HCT116 (cell line): ENCODE data around the gene LPXN. TPM values are rescaled to one million over a fixed set of nuclear protein-coding genes. Genes with fewer than 3 reads are reported as not detected.

ENCODE experiments used
- ATAC-seq: fragments of 200-7000 bp; cut with Tn5 transposase; 2 replicates; pipeline ENCODE4 v1.9.1; 2020; ENCODE audit warnings: mild to moderate bottlenecking, moderate library complexity
- BruUV-seq: library from RNA; stranded (reverse); fragments of 400-500 nt; replicated peaks from 2 replicates; lab custom pipeline; 2021; lab: Mats Ljungman, UMichigan
- CTCF ChIA-PET: fragments of 300-600 bp; sonication (Branson Sonifier 250); formaldehyde crosslinking; loops from one replicate; lab custom pipeline; 2021; ENCODE audit warnings: antibody characterized with exemption; lab: Charles Lee
- POLR2A ChIA-PET: fragments of 300-600, 350-600 bp; sonication (Branson Sonifier 250); formaldehyde crosslinking; loops from one replicate; lab custom pipeline; 2021; ENCODE audit warnings: antibody characterized with exemption; lab: Charles Lee
- RAD21 ChIA-PET, 2 experiments: fragments of 300-600 bp; sonication (Branson Sonifier 250); formaldehyde crosslinking; loops; one replicate each; lab custom pipeline; 2023; ENCODE audit warnings: low total read pairs in 2 of 2; ENCODE audit not compliant: uncharacterized antibody in 2 of 2, unreplicated experiment in 2 of 2, low non-redundant PET in 1 of 2; lab: Charles Lee
- DNase-seq: peaks from one replicate; pipeline ENCODE4 v3.0.0-alpha.2; 2010; ENCODE audit warnings: low read depth, low spot score
- H2AFZ ChIP-seq: fragments of 200-600 bp; shearing (Covaris generic), sonication (generic); 2 replicates; pipeline ENCODE4 v1.6.1; 2017; ENCODE audit warnings: low read depth, mixed run types, mixed read lengths, antibody characterized with exemption, low read length; ENCODE audit not compliant: poor library complexity, severe bottlenecking
- H3K27ac ChIP-seq: 2 replicates; pipeline ENCODE4 v1.5.1; 2012; ENCODE audit warnings: low read depth, low read length
- H3K27me3 ChIP-seq: fragments of 200-600 bp; sonication (generic); 2 replicates; pipeline ENCODE4 v1.6.1; 2016; ENCODE audit warnings: mixed run types, low read length, mixed read lengths; ENCODE audit not compliant: insufficient read depth
- H3K36me3 ChIP-seq, 2 experiments: fragments of 200-500 bp in 1 of 2; fragments of 200-600 bp in 1 of 2; sonication (Bioruptor generic) in 1 of 2; sonication (generic) in 1 of 2; 2 replicates each; pipeline versions ENCODE4 v1.5.1 to v1.6.1; 2014 to 2016; ENCODE audit warnings: low read length in 2 of 2, inconsistent platforms in 1 of 2, mixed read lengths in 1 of 2, mixed run types in 1 of 2; ENCODE audit not compliant: insufficient read depth in 2 of 2, control insufficient read depth in 1 of 2
- H3K4me1 ChIP-seq, 2 experiments: fragments of 200-600 bp in 1 of 2; sonication (generic) in 1 of 2; 2 replicates each; pipeline versions ENCODE4 v1.5.1 to v1.6.1; 2012 to 2017; ENCODE audit warnings: low read length in 2 of 2, inconsistent platforms in 1 of 2, mild to moderate bottlenecking in 1 of 2, mixed read lengths in 1 of 2, mixed run types in 1 of 2, moderate library complexity in 1 of 2; ENCODE audit not compliant: insufficient read depth in 2 of 2, control insufficient read depth in 1 of 2
- H3K4me2 ChIP-seq: fragments of 200-600 bp; sonication (generic); 2 replicates; pipeline ENCODE4 v1.6.1; 2017; ENCODE audit warnings: mixed run types, low read length, mixed read lengths
- H3K4me3 ChIP-seq, 2 experiments: fragments of 200-600 bp in 1 of 2; sonication (generic) in 1 of 2; replicated peaks in 1 of 2; 2 replicates each; pipeline ENCODE4 v1.5.1; 2011 to 2016; ENCODE audit warnings: low read length in 2 of 2, control low read depth in 1 of 2, low read depth in 1 of 2, mild to moderate bottlenecking in 1 of 2, mixed read lengths in 1 of 2, mixed run types in 1 of 2
- H3K79me2 ChIP-seq: fragments of 200-600 bp; sonication (generic); 2 replicates; pipeline ENCODE4 v1.6.1; 2017; ENCODE audit warnings: mild to moderate bottlenecking, mixed run types, low read length, moderate library complexity, mixed read lengths; ENCODE audit not compliant: insufficient read depth
- H3K9ac ChIP-seq: fragments of 200-600 bp; sonication (generic); 2 replicates; pipeline ENCODE4 v1.6.1; 2016; ENCODE audit warnings: low read length, mixed read lengths
- H3K9me2 ChIP-seq: fragments of 200-600 bp; sonication (generic), shearing (Covaris generic); 2 replicates; pipeline ENCODE4 v1.6.1; 2017; ENCODE audit warnings: mixed run types, mild to moderate bottlenecking, moderate library complexity; ENCODE audit not compliant: insufficient read depth
- H3K9me3 ChIP-seq, 2 experiments: fragments of 200-500 bp in 1 of 2; fragments of 200-600 bp in 1 of 2; sonication (Bioruptor generic) in 1 of 2; sonication (generic) in 1 of 2; 2 replicates each; pipeline ENCODE4 v1.6.1; 2014 to 2017; ENCODE audit warnings: low read length in 2 of 2, mixed read lengths in 2 of 2, inconsistent platforms in 1 of 2, low read depth in 1 of 2, mild to moderate bottlenecking in 1 of 2, mixed run types in 1 of 2, moderate library complexity in 1 of 2; ENCODE audit not compliant: control insufficient read depth in 1 of 2, insufficient read depth in 1 of 2
- H4K20me1 ChIP-seq: fragments of 200-600 bp; sonication (generic), shearing (Covaris generic); 2 replicates; pipeline ENCODE4 v1.6.1; 2017; ENCODE audit warnings: mixed run types, mild to moderate bottlenecking, moderate library complexity; ENCODE audit not compliant: insufficient read depth
- CEBPB ChIP-seq: IDR thresholded peaks from 2 replicates; pipeline ENCODE4 v1.6.1; 2012; ENCODE audit warnings: low read depth
- EGR1 ChIP-seq: IDR thresholded peaks from 2 replicates; pipeline ENCODE4 v1.6.1; 2012; ENCODE audit warnings: low read depth
- ELF1 ChIP-seq: IDR thresholded peaks from 2 replicates; pipeline ENCODE4 v1.6.1; 2012; ENCODE audit warnings: low read depth, borderline replicate concordance
- EZH2 ChIP-seq: fragments of 200-600 bp; sonication (generic); IDR thresholded peaks from 2 replicates; pipeline ENCODE4 v1.6.1; 2017; ENCODE audit warnings: antibody characterized with exemption, mixed run types
- EZH2phosphoT487 ChIP-seq: fragments of 200-600 bp; IDR thresholded peaks from 2 replicates; pipeline ENCODE4 v1.6.1; 2018; ENCODE audit warnings: antibody characterized with exemption, borderline replicate concordance
- FOSL1 ChIP-seq: IDR thresholded peaks from 2 replicates; pipeline ENCODE4 v1.6.1; 2012; ENCODE audit warnings: low read depth
- JUND ChIP-seq: IDR thresholded peaks from 2 replicates; pipeline ENCODE4 v1.6.1; 2012
- POLR2A ChIP-seq: IDR thresholded peaks from 2 replicates; pipeline ENCODE4 v1.7.0; 2011; ENCODE audit warnings: borderline replicate concordance; ENCODE audit not compliant: insufficient read depth, insufficient read length; ENCODE audit errors: extremely low read depth
- POLR2AphosphoS5 ChIP-seq: IDR thresholded peaks from 2 replicates; pipeline ENCODE4 v1.6.1; 2011; ENCODE audit warnings: mild to moderate bottlenecking, low read depth, low read length, moderate library complexity
- RAD21 ChIP-seq: IDR thresholded peaks from 2 replicates; pipeline ENCODE4 v1.6.1; 2012; ENCODE audit warnings: low read depth, mild to moderate bottlenecking
- SRF ChIP-seq: IDR thresholded peaks from 2 replicates; pipeline ENCODE4 v1.6.1; 2012; ENCODE audit warnings: low read depth
- YY1 ChIP-seq: IDR thresholded peaks from 2 replicates; pipeline ENCODE4 v1.6.1; 2011; ENCODE audit warnings: low read length, low read depth, moderate library complexity, mild to moderate bottlenecking; ENCODE audit not compliant: insufficient replicate concordance; ENCODE audit errors: extremely low read depth
- ZFX ChIP-seq: fragments of 450-650 bp; IDR thresholded peaks from 2 replicates; pipeline ENCODE4 v1.6.1; 2017
- ZNF274 ChIP-seq: fragments of 200-500 bp; sonication (Bioruptor generic); IDR thresholded peaks from 2 replicates; pipeline ENCODE4 v1.6.1; 2014; ENCODE audit warnings: mild to moderate bottlenecking, low read depth, low read length, inconsistent platforms
- intact Hi-C: fragments of 100-400 bp; cut with micrococcal nuclease; formaldehyde crosslinking; loops from 2 replicates; pipeline ENCODE4 v1.10.0; 2022
- total RNA-seq: library from RNA; stranded (reverse); gene quantifications from one replicate; pipeline ENCODE4 v1.2.1, GENCODE V29; 2021; ENCODE audit not compliant: unreplicated experiment
- TF ChIP-seq, protein P1 (sequence below): IDR thresholded peaks from 2 replicates; pipeline ENCODE4 v1.6.1; 2012
- TF ChIP-seq, protein P2 (sequence below), 3 experiments: fragments of 200-600 bp in 1 of 3; sonication (generic) in 1 of 3; IDR thresholded peaks in 2 of 3; conservative IDR thresholded peaks in 1 of 3; 2 replicates each; pipeline ENCODE4 v1.5.1; 2012 to 2017; ENCODE audit warnings: low read depth in 2 of 3, low read length in 2 of 3, antibody characterized with exemption in 1 of 3, borderline replicate concordance in 1 of 3, control low read depth in 1 of 3, mild to moderate bottlenecking in 1 of 3, mixed read lengths in 1 of 3, mixed run types in 1 of 3, moderate library complexity in 1 of 3; ENCODE audit not compliant: insufficient read depth in 1 of 3
- TF ChIP-seq, protein P3 (sequence below): IDR thresholded peaks from 2 replicates; pipeline ENCODE4 v1.6.1; 2012; ENCODE audit warnings: low read depth
- TF ChIP-seq, protein P4 (sequence below): IDR thresholded peaks from 2 replicates; pipeline ENCODE4 v1.6.1; 2011; ENCODE audit warnings: mild to moderate bottlenecking, low read length, moderate library complexity; ENCODE audit not compliant: insufficient replicate concordance; ENCODE audit errors: extremely low read depth

The LPXN gene
- total RNA-seq, 1 experiment from 2014 or later, result 3.6 TPM

DNA sequence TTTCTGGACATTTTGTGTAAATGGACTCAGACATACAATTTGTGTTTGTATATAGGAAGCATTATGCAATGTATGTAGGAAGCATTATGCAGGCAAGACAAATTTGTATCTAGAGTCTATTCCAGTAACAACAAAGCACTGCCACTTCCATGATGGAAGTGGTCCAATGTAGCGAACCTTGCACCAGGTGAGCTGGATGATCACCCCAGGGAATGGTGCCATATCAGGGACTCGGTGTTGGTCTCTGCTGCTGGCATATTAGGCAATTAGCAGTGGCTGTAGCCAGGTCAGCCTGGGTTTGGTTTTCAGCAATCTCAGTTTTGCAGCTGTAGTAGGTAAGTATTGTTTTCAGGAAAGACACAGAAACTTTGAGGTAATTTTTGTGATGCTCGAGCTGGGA lies 16.0 kb upstream of the LPXN start:
- intact Hi-C loops, result no loop called here
- BruUV-seq, result no TSS peak
- TF ChIP-seq EZH2, result no peak
- no peak for TF ChIP-seq POLR2AphosphoS5
- no peak for TF ChIP-seq FOSL1
- no peak for TF ChIP-seq POLR2A
- TF ChIP-seq CEBPB, result no peak
- TF ChIP-seq, protein P1, sequence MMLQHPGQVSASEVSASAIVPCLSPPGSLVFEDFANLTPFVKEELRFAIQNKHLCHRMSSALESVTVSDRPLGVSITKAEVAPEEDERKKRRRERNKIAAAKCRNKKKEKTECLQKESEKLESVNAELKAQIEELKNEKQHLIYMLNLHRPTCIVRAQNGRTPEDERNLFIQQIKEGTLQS, result no peak
- TF ChIP-seq, protein P2, sequence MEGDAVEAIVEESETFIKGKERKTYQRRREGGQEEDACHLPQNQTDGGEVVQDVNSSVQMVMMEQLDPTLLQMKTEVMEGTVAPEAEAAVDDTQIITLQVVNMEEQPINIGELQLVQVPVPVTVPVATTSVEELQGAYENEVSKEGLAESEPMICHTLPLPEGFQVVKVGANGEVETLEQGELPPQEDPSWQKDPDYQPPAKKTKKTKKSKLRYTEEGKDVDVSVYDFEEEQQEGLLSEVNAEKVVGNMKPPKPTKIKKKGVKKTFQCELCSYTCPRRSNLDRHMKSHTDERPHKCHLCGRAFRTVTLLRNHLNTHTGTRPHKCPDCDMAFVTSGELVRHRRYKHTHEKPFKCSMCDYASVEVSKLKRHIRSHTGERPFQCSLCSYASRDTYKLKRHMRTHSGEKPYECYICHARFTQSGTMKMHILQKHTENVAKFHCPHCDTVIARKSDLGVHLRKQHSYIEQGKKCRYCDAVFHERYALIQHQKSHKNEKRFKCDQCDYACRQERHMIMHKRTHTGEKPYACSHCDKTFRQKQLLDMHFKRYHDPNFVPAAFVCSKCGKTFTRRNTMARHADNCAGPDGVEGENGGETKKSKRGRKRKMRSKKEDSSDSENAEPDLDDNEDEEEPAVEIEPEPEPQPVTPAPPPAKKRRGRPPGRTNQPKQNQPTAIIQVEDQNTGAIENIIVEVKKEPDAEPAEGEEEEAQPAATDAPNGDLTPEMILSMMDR (IDR thresholded peaks at IDR 0.05 in 2 of 3, conservative IDR thresholded peaks at IDR 0.05 in 1 of 3; ENCODE audit: borderline replicate concordance in 1 of 3, insufficient read depth in 1 of 3, low read depth in 2 of 3, low read length in 2 of 3), result no peak
- TF ChIP-seq JUND, result no peak
- TF ChIP-seq EZH2phosphoT487, result no peak
- TF ChIP-seq YY1, result no peak
- TF ChIP-seq SRF, result no peak
- no peak for TF ChIP-seq ELF1
- no peak for TF ChIP-seq RAD21
- no peak for TF ChIP-seq EGR1
- TF ChIP-seq, protein P3, sequence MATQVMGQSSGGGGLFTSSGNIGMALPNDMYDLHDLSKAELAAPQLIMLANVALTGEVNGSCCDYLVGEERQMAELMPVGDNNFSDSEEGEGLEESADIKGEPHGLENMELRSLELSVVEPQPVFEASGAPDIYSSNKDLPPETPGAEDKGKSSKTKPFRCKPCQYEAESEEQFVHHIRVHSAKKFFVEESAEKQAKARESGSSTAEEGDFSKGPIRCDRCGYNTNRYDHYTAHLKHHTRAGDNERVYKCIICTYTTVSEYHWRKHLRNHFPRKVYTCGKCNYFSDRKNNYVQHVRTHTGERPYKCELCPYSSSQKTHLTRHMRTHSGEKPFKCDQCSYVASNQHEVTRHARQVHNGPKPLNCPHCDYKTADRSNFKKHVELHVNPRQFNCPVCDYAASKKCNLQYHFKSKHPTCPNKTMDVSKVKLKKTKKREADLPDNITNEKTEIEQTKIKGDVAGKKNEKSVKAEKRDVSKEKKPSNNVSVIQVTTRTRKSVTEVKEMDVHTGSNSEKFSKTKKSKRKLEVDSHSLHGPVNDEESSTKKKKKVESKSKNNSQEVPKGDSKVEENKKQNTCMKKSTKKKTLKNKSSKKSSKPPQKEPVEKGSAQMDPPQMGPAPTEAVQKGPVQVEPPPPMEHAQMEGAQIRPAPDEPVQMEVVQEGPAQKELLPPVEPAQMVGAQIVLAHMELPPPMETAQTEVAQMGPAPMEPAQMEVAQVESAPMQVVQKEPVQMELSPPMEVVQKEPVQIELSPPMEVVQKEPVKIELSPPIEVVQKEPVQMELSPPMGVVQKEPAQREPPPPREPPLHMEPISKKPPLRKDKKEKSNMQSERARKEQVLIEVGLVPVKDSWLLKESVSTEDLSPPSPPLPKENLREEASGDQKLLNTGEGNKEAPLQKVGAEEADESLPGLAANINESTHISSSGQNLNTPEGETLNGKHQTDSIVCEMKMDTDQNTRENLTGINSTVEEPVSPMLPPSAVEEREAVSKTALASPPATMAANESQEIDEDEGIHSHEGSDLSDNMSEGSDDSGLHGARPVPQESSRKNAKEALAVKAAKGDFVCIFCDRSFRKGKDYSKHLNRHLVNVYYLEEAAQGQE, result no peak
- TF ChIP-seq ZFX, result no peak
- no peak for TF ChIP-seq ZNF274
- TF ChIP-seq, protein P4, sequence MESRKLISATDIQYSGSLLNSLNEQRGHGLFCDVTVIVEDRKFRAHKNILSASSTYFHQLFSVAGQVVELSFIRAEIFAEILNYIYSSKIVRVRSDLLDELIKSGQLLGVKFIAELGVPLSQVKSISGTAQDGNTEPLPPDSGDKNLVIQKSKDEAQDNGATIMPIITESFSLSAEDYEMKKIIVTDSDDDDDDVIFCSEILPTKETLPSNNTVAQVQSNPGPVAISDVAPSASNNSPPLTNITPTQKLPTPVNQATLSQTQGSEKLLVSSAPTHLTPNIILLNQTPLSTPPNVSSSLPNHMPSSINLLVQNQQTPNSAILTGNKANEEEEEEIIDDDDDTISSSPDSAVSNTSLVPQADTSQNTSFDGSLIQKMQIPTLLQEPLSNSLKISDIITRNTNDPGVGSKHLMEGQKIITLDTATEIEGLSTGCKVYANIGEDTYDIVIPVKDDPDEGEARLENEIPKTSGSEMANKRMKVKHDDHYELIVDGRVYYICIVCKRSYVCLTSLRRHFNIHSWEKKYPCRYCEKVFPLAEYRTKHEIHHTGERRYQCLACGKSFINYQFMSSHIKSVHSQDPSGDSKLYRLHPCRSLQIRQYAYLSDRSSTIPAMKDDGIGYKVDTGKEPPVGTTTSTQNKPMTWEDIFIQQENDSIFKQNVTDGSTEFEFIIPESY, result no peak
- TF ChIP-seq, all 23 proteins: peak for 0
- Histone ChIP-seq H3K9me3 (no peaks in the 10 kb centered on the region), H3K9ac (no peak overlapping the region), H3K36me3 (peaks cover 0 to 8% of the 10 kb centered on the region in 2 experiments; a peak in 1 of 4 replicates), H3K4me3 (no peak overlapping the region), H4K20me1 (peaks cover 23% of the 10 kb centered on the region), H2AFZ (no peak overlapping the region), H3K79me2 (peaks cover 100% of the 10 kb centered on the region), H3K27ac (no peak overlapping the region), H3K27me3 (no peaks in the 10 kb centered on the region), H3K4me2 (no peak overlapping the region), H3K9me2 (no peaks in the 10 kb centered on the region), H3K4me1 (no peaks in the 10 kb centered on the region)
- ATAC-seq (no peak), DNase-seq (no peak)
- RAD21 ChIA-PET, result no interaction called here
- POLR2A ChIA-PET, result no interaction called here
- CTCF ChIA-PET, result no interaction called here
